ENCODE measurements around the gene CCDC192. TPM values are rescaled to one million over a fixed set of nuclear protein-coding genes. Genes with fewer than 3 reads are reported as not detected.
"Not testable (repeated sequence)": the region's sequence is repeated elsewhere in the genome, so short reads cannot be mapped to it uniquely, and the experiment has no call there.

The CCDC192 gene
- total RNA-seq, 1 experiment from 2014 or later: not detected

GRCh38 chr5:127758766-127759283 lies 55.6 kb downstream of the CCDC192 start:
- Histone ChIP-seq H3K36me3 (no peaks in the 10 kb centered on the region), H3K27me3 (replicated peaks) (no peaks in the 10 kb centered on the region), H3K27ac (no peak overlapping the region), H3K9me3 (replicated peaks) (no peaks in the 10 kb centered on the region), H3K4me1 (replicated peaks) (peaks cover 40% of the 10 kb centered on the region), H3K4me3 (no peak overlapping the region)
- no peak for DNase-seq (ENCODE audit: low read depth in 1 of 2, low spot score in 2 of 2)

GRCh38 chr5:127761869-127762268 lies 58.7 kb downstream of the CCDC192 start:
- Histone ChIP-seq H3K27me3 (replicated peaks) (no peaks in the 10 kb centered on the region), H3K9me3 (replicated peaks) (no peaks in the 10 kb centered on the region), H3K4me1 (replicated peaks) (peaks cover 32% of the 10 kb centered on the region), H3K27ac (no peak overlapping the region), H3K4me3 (no peak overlapping the region), H3K36me3 (no peaks in the 10 kb centered on the region)
- DNase-seq (ENCODE audit: low read depth in 1 of 2, low spot score in 2 of 2): no peak

GRCh38 chr5:127762412-127762811 lies 59.2 kb downstream of the CCDC192 start:
- Histone ChIP-seq H3K4me3 (no peak overlapping the region), H3K27me3 (replicated peaks) (no peaks in the 10 kb centered on the region), H3K9me3 (replicated peaks) (no peaks in the 10 kb centered on the region), H3K36me3 (no peaks in the 10 kb centered on the region), H3K4me1 (replicated peaks) (peaks cover 33% of the 10 kb centered on the region), H3K27ac (no peak overlapping the region)
- DNase-seq (ENCODE audit: low read depth in 1 of 2, low spot score in 2 of 2): no peak

GRCh38 chr5:127766676-127767335 lies 63.6 kb downstream of the CCDC192 start:
- Histone ChIP-seq H3K4me1 (replicated peaks) (peaks cover 14% of the 10 kb centered on the region), H3K9me3 (replicated peaks) (no peaks in the 10 kb centered on the region), H3K27ac (no peak overlapping the region), H3K4me3 (no peak overlapping the region), H3K36me3 (no peaks in the 10 kb centered on the region), H3K27me3 (replicated peaks) (no peaks in the 10 kb centered on the region)
- DNase-seq (ENCODE audit: low read depth in 1 of 2, low spot score in 2 of 2): peak in 1 of 2 experiments; percentile 31

- H3K4me3 ChIP-seq: no peak overlapping the region
- no peak for DNase-seq (ENCODE audit: low read depth in 1 of 2, low spot score in 2 of 2)
- H3K27ac ChIP-seq: no peak overlapping the region
- no peaks in the 10 kb centered on the region for H3K27me3 ChIP-seq (replicated peaks)
- peaks cover 5% of the 10 kb centered on the region for H3K4me1 ChIP-seq (replicated peaks)
- no peaks in the 10 kb centered on the region for H3K9me3 ChIP-seq (replicated peaks)
- H3K36me3 ChIP-seq: no peaks in the 10 kb centered on the region
Observed at GRCh38 chr5:127769386-127769785, 66.2 kb downstream of the CCDC192 start.

- no peaks in the 10 kb centered on the region for H3K9me3 ChIP-seq (replicated peaks)
- no peak for DNase-seq (ENCODE audit: low read depth in 1 of 2, low spot score in 2 of 2)
- H3K4me1 ChIP-seq (replicated peaks): peaks cover 5% of the 10 kb centered on the region
- no peaks in the 10 kb centered on the region for H3K36me3 ChIP-seq
- no peak overlapping the region for H3K27ac ChIP-seq
- H3K4me3 ChIP-seq: no peak overlapping the region
- no peaks in the 10 kb centered on the region for H3K27me3 ChIP-seq (replicated peaks)
Observed at GRCh38 chr5:127770272-127770671, 67.1 kb downstream of the CCDC192 start.

- H3K4me1 ChIP-seq (replicated peaks): no peaks in the 10 kb centered on the region
- H3K4me3 ChIP-seq: no peak overlapping the region
- 0 out of 2 replicates have a peak, but pooled peaks cover 3% of the 10 kb centered on the region for H3K9me3 ChIP-seq (replicated peaks)
- no peaks in the 10 kb centered on the region for H3K36me3 ChIP-seq
- H3K27ac ChIP-seq: no peak overlapping the region
- no peak for DNase-seq (ENCODE audit: low read depth in 1 of 2, low spot score in 2 of 2)
- no peaks in the 10 kb centered on the region for H3K27me3 ChIP-seq (replicated peaks)
Observed at GRCh38 chr5:127772531-127772930, 69.3 kb downstream of the CCDC192 start.

- Histone ChIP-seq H3K4me3 (no peak overlapping the region), H3K27ac (no peak overlapping the region), H3K4me1 (replicated peaks) (no peaks in the 10 kb centered on the region), H3K36me3 (no peaks in the 10 kb centered on the region), H3K27me3 (replicated peaks) (no peaks in the 10 kb centered on the region), H3K9me3 (replicated peaks) (0 out of 2 replicates have a peak, but pooled peaks cover 3% of the 10 kb centered on the region)
- DNase-seq (ENCODE audit: low read depth in 1 of 2, low spot score in 2 of 2): no peak
Observed at GRCh38 chr5:127774221-127774620, 71.0 kb downstream of the CCDC192 start.

GRCh38 chr5:127776477-127776876 lies 73.3 kb downstream of the CCDC192 start:
- Histone ChIP-seq H3K27ac (no peak overlapping the region), H3K4me1 (replicated peaks) (no peaks in the 10 kb centered on the region), H3K36me3 (no peaks in the 10 kb centered on the region), H3K27me3 (replicated peaks) (no peaks in the 10 kb centered on the region), H3K9me3 (replicated peaks) (0 out of 2 replicates have a peak, but pooled peaks cover 3% of the 10 kb centered on the region), H3K4me3 (no peak overlapping the region)
- no peak for DNase-seq (ENCODE audit: low read depth in 1 of 2, low spot score in 2 of 2)

- H3K9me3 ChIP-seq (replicated peaks): 0 out of 2 replicates have a peak, but pooled peaks cover 3% of the 10 kb centered on the region
- no peaks in the 10 kb centered on the region for H3K36me3 ChIP-seq
- H3K27me3 ChIP-seq (replicated peaks): no peaks in the 10 kb centered on the region
- no peak overlapping the region for H3K27ac ChIP-seq
- H3K4me1 ChIP-seq (replicated peaks): no peaks in the 10 kb centered on the region
- H3K4me3 ChIP-seq: no peak overlapping the region
- no peak for DNase-seq (ENCODE audit: low read depth in 1 of 2, low spot score in 2 of 2)
Observed at GRCh38 chr5:127777957-127778356, 74.8 kb downstream of the CCDC192 start.

GRCh38 chr5:127782450-127782849 lies 79.3 kb downstream of the CCDC192 start:
- DNase-seq (ENCODE audit: low read depth in 1 of 2, low spot score in 2 of 2); H3K27ac ChIP-seq; H3K9me3 ChIP-seq (replicated peaks); H3K4me3 ChIP-seq; H3K27me3 ChIP-seq (replicated peaks); H3K36me3 ChIP-seq: not testable (repeated sequence)
- H3K4me1 ChIP-seq (replicated peaks): peaks cover 21% of the 10 kb centered on the region

- Histone ChIP-seq H3K27me3 (replicated peaks) (no peaks in the 10 kb centered on the region), H3K9me3 (replicated peaks) (no peaks in the 10 kb centered on the region), H3K27ac (peak overlapping the region; percentile 17)
Observed at GRCh38 chr5:127785098-127785927, 82.1 kb downstream of the CCDC192 start.

GRCh38 chr5:127791439-127791838 lies 88.2 kb downstream of the CCDC192 start:
- Histone ChIP-seq H3K36me3 (no peaks in the 10 kb centered on the region), H3K4me3 (no peak overlapping the region), H3K9me3 (replicated peaks) (peaks cover 3% of the 10 kb centered on the region; the same call in 1 of the 2 replicates), H3K27me3 (replicated peaks) (no peaks in the 10 kb centered on the region), H3K27ac (no peak overlapping the region), H3K4me1 (replicated peaks) (peaks cover 7% of the 10 kb centered on the region)
- DNase-seq (ENCODE audit: low read depth in 1 of 2, low spot score in 2 of 2): no peak

More at GRCh38 chr5:127785098-127785927, 82.1 kb downstream of the CCDC192 start:
- DNase-seq (ENCODE audit: low read depth in 1 of 2, low spot score in 2 of 2): peak; percentile 74 to 83
- no peak overlapping the region for H3K4me3 ChIP-seq
- no peaks in the 10 kb centered on the region for H3K36me3 ChIP-seq
- peaks cover 21% of the 10 kb centered on the region for H3K4me1 ChIP-seq (replicated peaks)

- H3K9me3 ChIP-seq (replicated peaks); H3K36me3 ChIP-seq; H3K4me1 ChIP-seq (replicated peaks); H3K4me3 ChIP-seq; H3K27me3 ChIP-seq (replicated peaks); DNase-seq (ENCODE audit: low read depth in 1 of 2, low spot score in 2 of 2); H3K27ac ChIP-seq: not testable (repeated sequence)
Observed at GRCh38 chr5:127791908-127792307, 88.7 kb downstream of the CCDC192 start.

All from SJSA1 (cell line).